HepG2 (cell line): Measurements from ENCODE around the gene PIK3CB. TPM values are rescaled to one million over a fixed set of nuclear protein-coding genes. Genes with fewer than 3 reads are reported as not detected.

Experiments used
- ATAC-seq: fragments of 200-7000 bp; cut with Tn5 transposase; 3 replicates; pipeline ENCODE4 v1.9.1; 2020; ENCODE audit warnings: mild to moderate bottlenecking, moderate library complexity
- BruUV-seq: library from RNA; stranded (reverse); fragments of 400-500 nt; replicated peaks from 2 replicates; lab custom pipeline; 2021; lab: Mats Ljungman, UMichigan
- CTCF ChIA-PET: fragments of 300-600 bp; formaldehyde crosslinking; extraction: SDS; loops from one replicate; lab custom pipeline; 2021; ENCODE audit warnings: low total read pairs, inconsistent platforms, low intra/inter-chr PET ratio; lab: Yijun Ruan, JAX
- POLR2A ChIA-PET: fragments of 350-600 bp; sonication (Branson Sonifier 250); formaldehyde crosslinking; loops from one replicate; lab custom pipeline; 2020; ENCODE audit warnings: antibody characterized with exemption, inconsistent platforms; lab: Yijun Ruan, JAX
- DNase-seq: peaks from one replicate; pipeline ENCODE4 v3.0.0-alpha.2; 2015; ENCODE audit warnings: low spot score
- FAIRE-seq: peaks from 3 replicates; lab custom pipeline; 2011; peaks lifted over from hg19 to GRCh38; lab: Jason Lieb, UNC
- H2AFZ ChIP-seq: one replicate; pipeline ENCODE4 v1.6.1; 2011; ENCODE audit warnings: low read length, inconsistent platforms
- H3K27ac ChIP-seq: fragments of 300-600 bp; 3 replicates; pipeline ENCODE4 v1.8.0; 2011; ENCODE audit warnings: mixed run types, mild to moderate bottlenecking, mixed read lengths, low read length, inconsistent platforms; ENCODE audit not compliant: insufficient read depth; ENCODE audit errors: extremely low read length
- H3K27me3 ChIP-seq, 2 experiments: fragments of 200-600 bp in 1 of 2; 2 replicates in 1 of 2; 3 replicates in 1 of 2; pipeline versions ENCODE4 v1.6.0 to v1.8.0; 2011; ENCODE audit warnings: low read length in 2 of 2, mild to moderate bottlenecking in 2 of 2, moderate library complexity in 2 of 2, inconsistent platforms in 1 of 2; ENCODE audit not compliant: insufficient read depth in 2 of 2, control insufficient read depth in 1 of 2
- H3K36me3 ChIP-seq, 2 experiments: fragments of 200-600 bp in 1 of 2; replicated peaks in 1 of 2; 2 replicates in 1 of 2; 3 replicates in 1 of 2; pipeline versions ENCODE4 v1.5.1 to v1.8.0; 2011; ENCODE audit warnings: low read length in 2 of 2, inconsistent platforms in 1 of 2; ENCODE audit not compliant: insufficient read depth in 2 of 2, control insufficient read depth in 1 of 2
- H3K4me1 ChIP-seq: 2 replicates; pipeline ENCODE4 v1.5.1; 2012; ENCODE audit warnings: low read length, inconsistent platforms; ENCODE audit not compliant: insufficient read depth
- H3K4me2 ChIP-seq: 2 replicates; pipeline ENCODE4 v1.6.0; 2011; ENCODE audit warnings: low read depth, low read length, inconsistent platforms
- H3K4me3 ChIP-seq, 3 experiments: fragments of 200-600 bp in 1 of 3; sonication (generic), shearing (Covaris generic) in 1 of 3; replicated peaks in 1 of 3; 2 replicates each; pipeline ENCODE4 v1.5.1; 2011 to 2016; ENCODE audit warnings: low read length in 3 of 3, inconsistent platforms in 2 of 3, low read depth in 2 of 3, mild to moderate bottlenecking in 2 of 3, control low read depth in 1 of 3, mixed read lengths in 1 of 3; ENCODE audit not compliant: insufficient read depth in 1 of 3
- H3K79me2 ChIP-seq: one replicate; pipeline ENCODE4 v1.6.1; 2011; ENCODE audit warnings: low read length, inconsistent platforms; ENCODE audit not compliant: insufficient read depth
- H3K9ac ChIP-seq: 2 replicates; pipeline ENCODE4 v1.6.0; 2011; ENCODE audit warnings: mild to moderate bottlenecking, low read depth, low read length, inconsistent platforms; ENCODE audit not compliant: insufficient read depth
- H3K9me3 ChIP-seq: 2 replicates; pipeline ENCODE4 v1.5.1; 2012; ENCODE audit warnings: mild to moderate bottlenecking, low read length
- H4K20me1 ChIP-seq: 2 replicates; pipeline ENCODE4 v1.6.0; 2011; ENCODE audit warnings: inconsistent platforms, mild to moderate bottlenecking, low read length, moderate library complexity; ENCODE audit not compliant: insufficient read depth
- ARID2 ChIP-seq: sonication (generic); formaldehyde crosslinking; IDR thresholded peaks from 2 replicates; pipeline ENCODE4 v1.8.1; 2022; ENCODE audit warnings: mild to moderate bottlenecking, missing genetic modification reagents, borderline replicate concordance
- ATF7 ChIP-seq, 2 experiments: fragments of 450-650 bp in 1 of 2; sonication (generic) in 1 of 2; formaldehyde crosslinking in 1 of 2; IDR thresholded peaks; 2 replicates each; pipeline versions ENCODE4 v1.4.0 to v1.6.1; 2016 to 2020; ENCODE audit warnings: antibody characterized with exemption in 1 of 2, mild to moderate bottlenecking in 1 of 2, missing genetic modification reagents in 1 of 2
- DMAP1 ChIP-seq: IDR thresholded peaks from 2 replicates; pipeline ENCODE4 v1.6.1; 2016
- FOXK1 ChIP-seq: sonication (generic); formaldehyde crosslinking; IDR thresholded peaks from 2 replicates; pipeline ENCODE4 v1.4.0; 2020; ENCODE audit warnings: low read depth, missing genetic modification reagents, borderline replicate concordance
- FOXM1 ChIP-seq: sonication (generic); formaldehyde crosslinking; IDR thresholded peaks from 2 replicates; pipeline ENCODE4 v1.5.0; 2020; ENCODE audit warnings: missing genetic modification reagents
- IKZF1 ChIP-seq: fragments of 450-650 bp; IDR thresholded peaks from 2 replicates; pipeline ENCODE4 v1.7.1; 2016
- KDM5A ChIP-seq: fragments of 200-600 bp; sonication (generic); IDR thresholded peaks from 2 replicates; pipeline ENCODE4 v1.7.0; 2018; ENCODE audit warnings: antibody characterized with exemption, mild to moderate bottlenecking, low read length, borderline replicate concordance
- MED13 ChIP-seq: sonication (generic); formaldehyde crosslinking; IDR thresholded peaks from 2 replicates; pipeline ENCODE4 v1.5.0; 2020; ENCODE audit warnings: missing genetic modification reagents
- SUZ12 ChIP-seq: fragments of 150-350 bp; IDR thresholded peaks from 2 replicates; pipeline ENCODE4 v1.6.1; 2014; ENCODE audit warnings: low read depth, low read length
- ZBTB20 ChIP-seq: sonication (generic); formaldehyde crosslinking; IDR thresholded peaks from 2 replicates; pipeline ENCODE4 v1.8.1; 2023; ENCODE audit warnings: missing genetic modification reagents, low read depth, mild to moderate bottlenecking, borderline replicate concordance
- ZIK1 ChIP-seq: sonication (generic); formaldehyde crosslinking; IDR thresholded peaks from 2 replicates; pipeline ENCODE4 v1.5.0; 2020; ENCODE audit warnings: mild to moderate bottlenecking, low read depth, missing genetic modification reagents, borderline replicate concordance
- ZNF232 ChIP-seq: sonication (generic); formaldehyde crosslinking; IDR thresholded peaks from 2 replicates; pipeline ENCODE4 v1.4.0; 2020; ENCODE audit warnings: missing genetic modification reagents, borderline replicate concordance
- ZNF3 ChIP-seq: IDR thresholded peaks from 2 replicates; pipeline ENCODE4 v1.7.0; 2017; ENCODE audit warnings: inconsistent platforms
- ZNF414 ChIP-seq: sonication (generic); formaldehyde crosslinking; IDR thresholded peaks from 2 replicates; pipeline ENCODE4 v1.5.0; 2020; ENCODE audit warnings: missing genetic modification reagents
- ZNF607 ChIP-seq: sonication (generic); formaldehyde crosslinking; IDR thresholded peaks from 2 replicates; pipeline ENCODE4 v1.5.1; 2020; ENCODE audit warnings: missing genetic modification reagents, mild to moderate bottlenecking, borderline replicate concordance
- ZNF616 ChIP-seq: sonication (generic); formaldehyde crosslinking; IDR thresholded peaks from 2 replicates; pipeline ENCODE4 v1.5.0; 2020; ENCODE audit warnings: low read depth, mild to moderate bottlenecking, missing genetic modification reagents
- WGBS: methylation state at CpG from one replicate; pipeline ENCODE4 v1.1.6; 2017; ENCODE audit warnings: low lambda C conversion rate; 5-methylcytosine and 5-hydroxymethylcytosine counted together
- in situ Hi-C: cut with HindIII; loops from 2 replicates; pipeline ENCODE4 v1.10.0; 2017; ENCODE audit warnings: low pct_unique_long_range_greater_than_20kb; ENCODE audit not compliant: extremely low pct_ligation_motif_present
- intact Hi-C: fragments of 100-400 bp; cut with micrococcal nuclease; formaldehyde crosslinking; loops from one replicate; pipeline ENCODE4 v1.10.0; 2022; ENCODE audit not compliant: unreplicated experiment
- polyA plus RNA-seq, 8 experiments: library from polyadenylated mRNA; depleted of rRNA in 3 of 8; stranded (reverse) in 7 of 8; unstranded in 1 of 8; fragments of >200 nt; fragmentation: Illumina TruSeq in 4 of 8; extraction: Trizol in 4 of 8; gene quantifications; 2 replicates each; pipeline versions ENCODE4 v1.2.1 to v1.2.3, GENCODE V29; 2011 to 2016; ENCODE audit warnings: low read depth in 4 of 8, missing spikeins in 1 of 8, mixed read lengths in 1 of 8; ENCODE audit not compliant: insufficient read depth in 1 of 8
- total RNA-seq, 5 experiments: library from RNA; depleted of rRNA; stranded (reverse); fragments of >200 nt; fragmentation: Illumina TruSeq; extraction: Trizol; gene quantifications; 2 replicates each; pipeline ENCODE4 v1.2.3, GENCODE V29; 2016; ENCODE audit warnings: low read depth in 1 of 5
- TF ChIP-seq, protein P1 (sequence below): sonication (generic); formaldehyde crosslinking; IDR thresholded peaks from 2 replicates; pipeline ENCODE4 v1.4.0; 2020; ENCODE audit warnings: missing genetic modification reagents, borderline replicate concordance

Gene PIK3CB
- total and polyA plus RNA-seq, 2 of the 13 experiments (the other 11 are each of a cell fraction or from before 2014, with no cell fraction given), result 6.6 to 18.7 TPM

DNA sequence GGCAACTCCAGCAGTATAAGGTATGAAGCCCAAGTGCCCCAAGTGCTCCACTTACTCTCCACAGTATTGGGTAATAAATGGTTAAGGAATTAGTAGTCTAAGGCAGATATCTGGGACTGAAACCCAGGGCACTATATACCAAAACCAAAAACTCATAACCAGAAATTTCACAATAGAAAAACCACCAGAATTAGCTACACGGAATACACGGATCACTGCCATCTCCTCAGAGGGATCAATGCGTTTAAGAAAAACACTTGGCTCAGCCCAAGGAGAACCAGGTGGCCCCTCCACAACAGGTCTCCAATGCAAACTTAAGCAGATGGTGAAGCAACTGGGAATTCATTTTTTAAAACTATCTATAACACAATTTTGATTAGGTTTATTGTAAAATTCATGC is 142.6 kb downstream of the PIK3CB start:
- Histone ChIP-seq H3K9me3 (no peaks in the 10 kb centered on the region), H3K79me2 (no peaks in the 10 kb centered on the region), H3K4me1 (peaks cover 26% of the 10 kb centered on the region), H3K4me3 (no peak overlapping the region), H4K20me1 (peaks cover 4% of the 10 kb centered on the region; the same call in 1 of the 2 replicates), H3K36me3 (peaks cover 1 to 14% of the 10 kb centered on the region in 2 experiments; a peak in 4 of 5 replicates), H3K4me2 (no peak overlapping the region), H3K27ac (no peak overlapping the region), H3K27me3 (no peaks in the 10 kb centered on the region), H2AFZ (no peak overlapping the region), H3K9ac (no peak overlapping the region)
- 91% methylated on average over 3 of the region's 3 CpGs for WGBS
- BruUV-seq, result no TSS peak
- TF ChIP-seq KDM5A (no peak), ZNF616 (no peak), ATF7 (IDR thresholded peaks at IDR 0.05) (no peak), ATF7 (CRISPR knock-in tag; IDR thresholded peaks at IDR 0.05) (no peak), ZNF414 (CRISPR knock-in tag) (no peak), ZNF607 (CRISPR knock-in tag) (no peak), SUZ12 (no peak), ZBTB20 (CRISPR knock-in tag) (no peak), MED13 (CRISPR knock-in tag) (no peak), ARID2 (CRISPR knock-in tag) (no peak), FOXK1 (no peak), IKZF1 (no peak), FOXM1 (CRISPR knock-in tag) (no peak), ZIK1 (CRISPR knock-in tag) (no peak), ZNF3 (CRISPR knock-in tag) (no peak), ZNF232 (no peak), DMAP1 (CRISPR knock-in tag) (no peak)
- TF ChIP-seq, protein P1, sequence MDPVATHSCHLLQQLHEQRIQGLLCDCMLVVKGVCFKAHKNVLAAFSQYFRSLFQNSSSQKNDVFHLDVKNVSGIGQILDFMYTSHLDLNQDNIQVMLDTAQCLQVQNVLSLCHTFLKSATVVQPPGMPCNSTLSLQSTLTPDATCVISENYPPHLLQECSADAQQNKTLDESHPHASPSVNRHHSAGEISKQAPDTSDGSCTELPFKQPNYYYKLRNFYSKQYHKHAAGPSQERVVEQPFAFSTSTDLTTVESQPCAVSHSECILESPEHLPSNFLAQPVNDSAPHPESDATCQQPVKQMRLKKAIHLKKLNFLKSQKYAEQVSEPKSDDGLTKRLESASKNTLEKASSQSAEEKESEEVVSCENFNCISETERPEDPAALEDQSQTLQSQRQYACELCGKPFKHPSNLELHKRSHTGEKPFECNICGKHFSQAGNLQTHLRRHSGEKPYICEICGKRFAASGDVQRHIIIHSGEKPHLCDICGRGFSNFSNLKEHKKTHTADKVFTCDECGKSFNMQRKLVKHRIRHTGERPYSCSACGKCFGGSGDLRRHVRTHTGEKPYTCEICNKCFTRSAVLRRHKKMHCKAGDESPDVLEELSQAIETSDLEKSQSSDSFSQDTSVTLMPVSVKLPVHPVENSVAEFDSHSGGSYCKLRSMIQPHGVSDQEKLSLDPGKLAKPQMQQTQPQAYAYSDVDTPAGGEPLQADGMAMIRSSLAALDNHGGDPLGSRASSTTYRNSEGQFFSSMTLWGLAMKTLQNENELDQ (CRISPR knock-in tag), result no peak
- POLR2A ChIA-PET, result no interaction called here
- no peak for DNase-seq
- in situ Hi-C loops (loop anchor here (25.0 kb wide), 1 partner anchor 670 kb away; no protein-coding TSS in a partner anchor), intact Hi-C loops (no loop called here)
- CTCF ChIA-PET, result no interaction called here
- no peak for ATAC-seq
- FAIRE-seq, result no peak
